ENCODE measurements around the gene NKD1.
A peak's percentile ranks its signal among the peaks of the same experiment; 100 is the strongest.

NKD1 gene

DNA sequence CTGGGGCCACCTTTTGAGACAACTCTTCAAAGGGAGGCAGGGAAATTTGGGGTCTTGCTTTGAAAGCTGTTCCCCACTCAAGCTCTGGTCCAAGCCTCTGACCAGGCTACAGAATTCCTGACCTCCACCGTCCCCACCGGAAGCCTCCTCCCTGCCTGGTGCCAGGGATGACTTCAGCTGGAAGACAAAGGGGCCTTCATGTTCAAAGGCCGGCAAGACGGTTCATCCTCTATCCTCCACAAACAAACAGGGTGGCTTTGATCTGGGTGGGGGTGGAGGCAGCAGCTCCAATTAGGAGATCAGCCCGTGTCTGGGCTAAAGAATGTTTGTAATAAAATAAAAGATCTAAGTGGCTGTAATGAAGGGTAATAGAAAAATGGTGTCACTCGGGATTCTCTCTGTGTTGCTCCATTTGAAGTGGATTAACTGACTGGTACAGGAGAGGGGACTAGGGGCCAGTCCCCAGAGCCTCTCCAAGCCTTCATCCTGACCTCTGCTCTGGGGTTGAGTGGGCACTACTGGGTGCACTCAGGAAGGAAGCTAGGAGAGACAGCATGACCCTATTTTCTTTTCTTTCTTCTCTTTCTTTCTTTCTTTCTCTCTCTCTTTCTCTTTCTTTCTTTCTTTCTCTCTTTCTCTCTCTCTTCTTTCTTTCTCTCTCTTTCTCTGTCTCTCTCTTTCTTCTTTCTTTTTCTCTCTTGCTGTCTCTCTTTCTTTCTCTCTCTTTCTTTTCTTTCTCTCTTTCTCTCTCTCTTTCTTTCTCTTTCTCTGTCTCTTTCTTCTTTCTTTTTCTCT, 27.5 kb upstream of the NKD1 start:
- no peaks in the 10 kb centered on the region for H3K79me1 ChIP-seq (replicated peaks; ENCODE audit: low read length, poor library complexity, severe bottlenecking)
- H2BK15ac ChIP-seq (ENCODE audit: low read depth, poor library complexity, severe bottlenecking), result no peak overlapping the region
- H3K4me3 ChIP-seq (ENCODE audit: insufficient read depth in 1 of 2, low read depth in 1 of 2, low read length in 2 of 2), result no peak overlapping the region
- no peak overlapping the region for H3K18ac ChIP-seq (ENCODE audit: low read depth in 1 of 2, low read length in 2 of 2)
- H2BK120ac ChIP-seq (ENCODE audit: low read depth, low read length), result no peak overlapping the region
- no peaks in the 10 kb centered on the region for H3K36me3 ChIP-seq (ENCODE audit: control insufficient read depth in 1 of 2, insufficient read depth in 2 of 2, low read depth in 1 of 2, low read length in 2 of 2)
- no peak overlapping the region for H4K91ac ChIP-seq (ENCODE audit: low read length)
- no peaks in the 10 kb centered on the region for H3K4me1 ChIP-seq (ENCODE audit: control insufficient read depth, insufficient read depth, low read depth, low read length)
- no peak overlapping the region for H4K8ac ChIP-seq (ENCODE audit: low read length)
- H2BK12ac ChIP-seq (ENCODE audit: low read length in 2 of 2), result no peak overlapping the region
- H3K27me3 ChIP-seq (ENCODE audit: control insufficient read depth in 1 of 2, insufficient read depth in 1 of 2, low read length in 2 of 2), result peaks cover 9 to 16% of the 10 kb centered on the region in 2 experiments
- no peak overlapping the region for H3K14ac ChIP-seq (ENCODE audit: low read length in 2 of 2)
- H3K4me2 ChIP-seq (ENCODE audit: low read length, poor library complexity, severe bottlenecking), result no peak overlapping the region
- H2BK5ac ChIP-seq (ENCODE audit: low read depth, low read length, poor library complexity, severe bottlenecking), result no peak overlapping the region
- H2AFZ ChIP-seq (ENCODE audit: low read depth, low read length), result no peak overlapping the region
- 62% methylated on average over 4 of the region's 6 CpGs for WGBS
- H3K9ac ChIP-seq (ENCODE audit: low read length), result no peak overlapping the region
- peaks cover 20% of the 10 kb centered on the region for H3K9me3 ChIP-seq (ENCODE audit: control insufficient read depth, low read length)
- H3K27ac ChIP-seq (ENCODE audit: low read length, poor library complexity, severe bottlenecking), result no peak overlapping the region
- DNase-seq, result no peak
- no peak overlapping the region for H3K23ac ChIP-seq (ENCODE audit: low read length in 2 of 2)
- no peak overlapping the region for H2AK5ac ChIP-seq (ENCODE audit: low read length, severe bottlenecking)
- no peak overlapping the region for H3K4ac ChIP-seq (ENCODE audit: low read depth in 1 of 2, low read length in 2 of 2)

GRCh38 chr16:50521246-50521900, 26.8 kb upstream of the NKD1 start:
- Histone ChIP-seq H3K36me3 (ENCODE audit: control insufficient read depth in 1 of 2, insufficient read depth in 2 of 2, low read depth in 1 of 2, low read length in 2 of 2) (no peaks in the 10 kb centered on the region), H4K8ac (ENCODE audit: low read length) (no peak overlapping the region), H3K4ac (ENCODE audit: low read depth in 1 of 2, low read length in 2 of 2) (no peak overlapping the region), H4K91ac (ENCODE audit: low read length) (no peak overlapping the region), H3K9me3 (ENCODE audit: control insufficient read depth, low read length) (peaks cover 15% of the 10 kb centered on the region), H3K14ac (ENCODE audit: low read length in 2 of 2) (no peak overlapping the region), H3K27me3 (ENCODE audit: control insufficient read depth in 1 of 2, insufficient read depth in 1 of 2, low read length in 2 of 2) (peaks cover 9 to 16% of the 10 kb centered on the region in 2 experiments), H3K4me3 (ENCODE audit: insufficient read depth in 1 of 2, low read depth in 1 of 2, low read length in 2 of 2) (no peak overlapping the region), H3K23ac (ENCODE audit: low read length in 2 of 2) (no peak overlapping the region), H2AK5ac (ENCODE audit: low read length, severe bottlenecking) (no peak overlapping the region), H3K4me1 (ENCODE audit: control insufficient read depth, insufficient read depth, low read depth, low read length) (no peaks in the 10 kb centered on the region), H3K18ac (ENCODE audit: low read depth in 1 of 2, low read length in 2 of 2) (no peak overlapping the region), H2BK5ac (ENCODE audit: low read depth, low read length, poor library complexity, severe bottlenecking) (no peak overlapping the region), H3K79me1 (replicated peaks; ENCODE audit: low read length, poor library complexity, severe bottlenecking) (no peaks in the 10 kb centered on the region), H3K9ac (ENCODE audit: low read length) (no peak overlapping the region), H2BK12ac (ENCODE audit: low read length in 2 of 2) (no peak overlapping the region), H2BK15ac (ENCODE audit: low read depth, poor library complexity, severe bottlenecking) (no peak overlapping the region), H3K27ac (ENCODE audit: low read length, poor library complexity, severe bottlenecking) (no peak overlapping the region), H2BK120ac (ENCODE audit: low read depth, low read length) (no peak overlapping the region), H2AFZ (ENCODE audit: low read depth, low read length) (no peak overlapping the region), H3K4me2 (ENCODE audit: low read length, poor library complexity, severe bottlenecking) (no peak overlapping the region)
- WGBS, result 88% methylated on average over 9 of the region's 9 CpGs
- no peak for DNase-seq

DNA sequence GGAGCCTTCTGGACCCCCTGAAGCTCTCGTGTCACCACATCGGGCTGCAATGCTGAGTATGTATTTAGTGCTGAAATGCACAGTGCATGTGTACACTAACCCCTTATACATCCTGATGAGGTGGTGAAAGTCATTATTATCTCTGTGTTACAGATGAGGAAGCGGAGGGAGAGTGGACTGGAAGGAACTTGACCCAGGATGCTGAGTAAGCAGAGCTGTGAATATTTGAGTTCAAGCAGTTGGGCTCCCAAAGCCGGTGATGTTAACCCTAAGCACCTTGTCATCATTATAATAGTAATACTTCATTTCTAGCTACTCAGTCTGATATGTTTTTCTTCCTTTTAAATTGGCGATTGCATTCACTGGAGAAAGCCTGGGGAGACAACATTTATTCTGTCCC, 25.9 kb upstream of the NKD1 start:
- WGBS, result 75% methylated on average over 5 of the region's 5 CpGs
- peak overlapping the region in 1 of 2 experiments; percentile 14 for H3K14ac ChIP-seq (ENCODE audit: low read length in 2 of 2)
- H2AK5ac ChIP-seq (ENCODE audit: low read length, severe bottlenecking), result no peak overlapping the region

DNA sequence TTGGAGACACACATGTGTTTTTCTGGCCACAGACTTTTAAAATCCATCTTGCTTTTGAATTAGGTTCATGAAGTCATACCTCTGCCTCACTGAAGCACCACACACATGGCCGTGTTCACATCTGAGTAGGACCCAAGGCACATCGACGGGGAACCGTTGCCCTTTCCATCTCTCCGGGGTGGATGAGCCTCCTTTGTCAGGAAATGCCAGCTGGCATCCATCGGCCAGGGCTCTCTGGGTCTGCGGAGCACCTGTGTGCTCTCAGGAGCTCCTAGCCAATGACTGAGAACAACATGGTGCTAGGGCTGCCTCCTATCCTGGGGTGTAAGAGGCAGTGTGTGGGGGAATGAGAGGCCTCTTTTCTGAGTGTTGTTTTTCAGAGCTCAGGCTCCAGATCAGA, 24.5 kb upstream of the NKD1 start:
- Histone ChIP-seq H2AK5ac (ENCODE audit: low read length, severe bottlenecking) (no peak overlapping the region), H3K9ac (ENCODE audit: low read length) (no peak overlapping the region), H3K27ac (ENCODE audit: low read length, poor library complexity, severe bottlenecking) (no peak overlapping the region), H3K36me3 (ENCODE audit: control insufficient read depth in 1 of 2, insufficient read depth in 2 of 2, low read depth in 1 of 2, low read length in 2 of 2) (no peaks in the 10 kb centered on the region), H3K23ac (ENCODE audit: low read length in 2 of 2) (no peak overlapping the region), H2BK5ac (ENCODE audit: low read depth, low read length, poor library complexity, severe bottlenecking) (no peak overlapping the region), H3K4me2 (ENCODE audit: low read length, poor library complexity, severe bottlenecking) (no peak overlapping the region), H2BK15ac (ENCODE audit: low read depth, poor library complexity, severe bottlenecking) (no peak overlapping the region), H3K27me3 (ENCODE audit: control insufficient read depth in 1 of 2, insufficient read depth in 1 of 2, low read length in 2 of 2) (peaks cover 9 to 16% of the 10 kb centered on the region in 2 experiments), H2BK120ac (ENCODE audit: low read depth, low read length) (no peak overlapping the region), H4K8ac (ENCODE audit: low read length) (no peak overlapping the region), H3K18ac (ENCODE audit: low read depth in 1 of 2, low read length in 2 of 2) (no peak overlapping the region), H3K4me3 (ENCODE audit: insufficient read depth in 1 of 2, low read depth in 1 of 2, low read length in 2 of 2) (no peak overlapping the region), H3K4me1 (ENCODE audit: control insufficient read depth, insufficient read depth, low read depth, low read length) (no peaks in the 10 kb centered on the region), H2BK12ac (ENCODE audit: low read length in 2 of 2) (no peak overlapping the region), H3K9me3 (ENCODE audit: control insufficient read depth, low read length) (peaks cover 5% of the 10 kb centered on the region), H3K79me1 (replicated peaks; ENCODE audit: low read length, poor library complexity, severe bottlenecking) (no peaks in the 10 kb centered on the region), H3K14ac (ENCODE audit: low read length in 2 of 2) (no peak overlapping the region), H2AFZ (ENCODE audit: low read depth, low read length) (no peak overlapping the region), H4K91ac (ENCODE audit: low read length) (no peak overlapping the region), H3K4ac (ENCODE audit: low read depth in 1 of 2, low read length in 2 of 2) (no peak overlapping the region)
- DNase-seq, result no peak
- WGBS, result 92% methylated on average over 7 of the region's 7 CpGs

More for the DNA sequence above, 25.9 kb upstream of the NKD1 start:
- Histone ChIP-seq H3K18ac (ENCODE audit: low read depth in 1 of 2, low read length in 2 of 2) (no peak overlapping the region), H2BK15ac (ENCODE audit: low read depth, poor library complexity, severe bottlenecking) (no peak overlapping the region), H3K4me3 (ENCODE audit: insufficient read depth in 1 of 2, low read depth in 1 of 2, low read length in 2 of 2) (no peak overlapping the region), H3K36me3 (ENCODE audit: control insufficient read depth in 1 of 2, insufficient read depth in 2 of 2, low read depth in 1 of 2, low read length in 2 of 2) (no peaks in the 10 kb centered on the region), H3K9ac (ENCODE audit: low read length) (no peak overlapping the region), H3K27me3 (ENCODE audit: control insufficient read depth in 1 of 2, insufficient read depth in 1 of 2, low read length in 2 of 2) (peaks cover 9 to 16% of the 10 kb centered on the region in 2 experiments), H2BK5ac (ENCODE audit: low read depth, low read length, poor library complexity, severe bottlenecking) (no peak overlapping the region), H2BK120ac (ENCODE audit: low read depth, low read length) (no peak overlapping the region), H3K9me3 (ENCODE audit: control insufficient read depth, low read length) (peaks cover 6% of the 10 kb centered on the region), H4K91ac (ENCODE audit: low read length) (no peak overlapping the region), H3K4ac (ENCODE audit: low read depth in 1 of 2, low read length in 2 of 2) (no peak overlapping the region), H3K27ac (ENCODE audit: low read length, poor library complexity, severe bottlenecking) (no peak overlapping the region), H2AFZ (ENCODE audit: low read depth, low read length) (no peak overlapping the region), H3K79me1 (replicated peaks; ENCODE audit: low read length, poor library complexity, severe bottlenecking) (no peaks in the 10 kb centered on the region), H4K8ac (ENCODE audit: low read length) (no peak overlapping the region), H3K4me2 (ENCODE audit: low read length, poor library complexity, severe bottlenecking) (no peak overlapping the region), H3K23ac (ENCODE audit: low read length in 2 of 2) (no peak overlapping the region), H2BK12ac (ENCODE audit: low read length in 2 of 2) (no peak overlapping the region), H3K4me1 (ENCODE audit: control insufficient read depth, insufficient read depth, low read depth, low read length) (no peaks in the 10 kb centered on the region)
- DNase-seq, result no peak

Measured in mesenchymal stem cell (in vitro differentiated cells and primary cell).